ENCODE measurements around the gene CTNS.

DNA sequence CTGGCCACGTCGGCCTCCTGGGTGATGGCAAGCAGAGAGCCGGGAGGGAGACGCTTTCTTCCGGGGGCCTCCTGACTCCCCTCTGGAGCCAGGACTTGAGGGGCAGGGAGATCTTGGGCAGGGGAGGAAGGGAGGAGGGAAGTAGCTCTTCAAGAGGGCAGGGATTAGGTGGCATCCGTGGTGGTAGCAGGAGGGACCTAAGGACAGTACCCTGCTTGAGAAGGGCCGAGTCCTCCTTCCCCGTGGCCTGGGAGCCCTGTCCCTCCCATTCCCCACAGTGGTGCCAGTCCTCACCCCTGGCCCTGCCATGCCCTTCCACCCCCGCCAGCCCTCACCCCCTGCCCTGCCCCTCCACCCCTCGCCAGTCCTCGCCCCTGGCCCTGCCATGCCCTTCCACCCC lies 19.2 kb downstream of the CTNS start:
- TF ChIP-seq NFIC (IDR thresholded peaks at IDR 0.05): no peak
- no peak for TF ChIP-seq YY1 (IDR thresholded peaks at IDR 0.05; ENCODE audit: low read depth)
